Measurements from ENCODE around the gene FAM83G.

The FAM83G gene

DNA sequence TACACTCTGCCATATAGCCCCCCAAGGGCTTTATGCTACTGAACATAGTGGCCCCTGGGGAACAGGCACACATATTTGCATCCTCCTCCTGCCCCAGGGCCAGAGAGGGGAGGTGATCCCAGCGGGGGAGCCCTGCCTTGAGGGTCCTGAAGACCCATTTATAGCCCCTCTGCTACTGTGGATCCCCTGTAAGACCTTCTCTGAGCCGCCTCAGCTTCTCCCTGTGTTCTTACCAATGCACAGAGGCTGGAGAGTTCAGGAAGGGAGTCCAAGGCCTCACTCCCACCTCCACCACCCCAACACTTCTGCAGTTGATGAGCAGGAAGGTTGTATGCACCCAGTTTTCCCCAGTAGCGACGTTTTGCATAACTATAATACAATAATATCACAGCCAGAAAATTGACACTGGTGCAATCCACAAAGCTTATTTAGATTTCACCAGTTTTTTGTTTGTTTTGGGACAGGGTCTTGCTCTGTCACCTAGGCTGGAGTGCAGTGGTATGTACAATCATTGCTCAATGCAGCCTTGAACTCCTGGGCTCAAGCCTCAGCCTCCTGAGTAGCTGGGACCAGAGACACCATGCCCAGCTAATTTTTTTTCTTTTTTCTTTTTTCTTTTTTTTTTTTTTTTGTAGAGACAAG, 1.3 kb upstream of the FAM83G start:
- no peak for DNase-seq (ENCODE audit: low spot score)

DNA sequence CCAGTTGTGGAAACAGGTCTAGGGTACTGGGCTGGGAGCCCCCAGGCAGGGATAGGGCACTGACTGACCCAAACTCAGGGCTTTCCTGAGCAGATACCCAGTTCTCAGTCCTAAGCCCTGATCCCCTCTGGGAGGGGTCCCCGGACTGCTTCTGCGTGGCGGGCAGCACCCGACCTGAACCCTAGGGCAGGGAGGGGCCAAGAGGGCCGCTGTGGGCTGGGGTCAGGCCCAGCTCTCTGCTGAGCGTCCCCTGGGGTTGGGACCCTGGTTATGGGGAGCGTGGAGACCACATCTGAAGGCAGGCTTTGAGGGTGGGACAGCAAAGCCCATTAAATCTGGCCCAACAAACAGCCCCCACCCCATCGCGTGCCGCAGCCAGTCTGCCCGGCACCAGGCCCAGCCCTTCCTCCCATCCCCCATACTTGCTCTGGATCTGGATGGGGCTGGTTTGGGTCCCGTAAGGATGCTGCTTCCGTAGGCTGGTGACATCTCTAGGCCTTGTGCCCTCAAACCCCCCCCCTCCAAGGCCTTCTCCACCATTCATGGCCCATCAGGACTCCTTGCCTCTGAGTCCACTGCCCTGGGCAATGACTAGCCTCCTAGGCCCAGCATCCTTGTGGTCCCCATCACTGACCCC, 691 bp upstream of the FAM83G start:
- DNase-seq (ENCODE audit: low spot score) = no peak

GRCh38 chr17:19003543-19004420, 782 bp downstream of the FAM83G start:
- DNase-seq (ENCODE audit: low spot score) = no peak

GRCh38 chr17:19002805-19003542, 1.6 kb downstream of the FAM83G start:
- DNase-seq (ENCODE audit: low spot score) = no peak

- no peak for DNase-seq (ENCODE audit: low spot score)
Measured at GRCh38 chr17:19001907-19002590, 2.5 kb downstream of the FAM83G start.

- no peak for DNase-seq (ENCODE audit: low spot score)
Measured at GRCh38 chr17:19000531-19001325, 3.8 kb downstream of the FAM83G start.

GRCh38 chr17:18999911-19000310, 4.7 kb downstream of the FAM83G start:
- no peak for DNase-seq (ENCODE audit: low spot score)

- DNase-seq (ENCODE audit: low spot score) = no peak
Measured at GRCh38 chr17:18999394-18999793, 5.2 kb downstream of the FAM83G start.

DNA sequence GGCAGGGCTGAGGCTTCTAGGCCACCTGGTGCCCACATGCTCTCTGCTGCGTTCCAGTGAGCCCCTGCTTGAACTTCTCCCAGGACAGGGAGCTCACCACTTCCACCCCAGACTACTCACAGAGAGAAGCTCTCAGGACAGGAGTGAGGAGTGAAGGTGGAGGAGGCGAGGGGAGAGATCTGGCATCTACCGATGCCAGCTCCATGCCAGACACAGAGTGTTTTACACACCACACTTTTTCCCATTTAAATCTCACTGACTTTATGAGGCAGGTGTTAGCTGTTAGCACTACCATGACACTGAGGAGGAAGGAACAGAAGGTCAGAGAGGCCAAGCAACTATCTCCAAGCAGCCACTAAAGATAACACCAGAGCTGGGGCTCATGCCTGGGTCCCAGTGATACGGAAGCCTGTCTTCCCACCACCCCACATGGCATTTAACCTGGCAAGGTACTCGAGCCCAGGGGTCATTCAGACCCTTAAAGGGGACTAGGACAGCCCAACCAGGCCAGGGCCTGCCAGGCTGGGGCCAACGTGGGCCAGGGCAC, 6.8 kb downstream of the FAM83G start:
- DNase-seq (ENCODE audit: low spot score) = no peak

GRCh38 chr17:18996458-18996857, 8.1 kb downstream of the FAM83G start:
- DNase-seq (ENCODE audit: low spot score) = no peak

- no peak for DNase-seq (ENCODE audit: low spot score)
Measured at GRCh38 chr17:18995220-18995619, 9.3 kb downstream of the FAM83G start.

GRCh38 chr17:18994631-18995030, 9.9 kb downstream of the FAM83G start:
- DNase-seq (ENCODE audit: low spot score) = no peak

DNA sequence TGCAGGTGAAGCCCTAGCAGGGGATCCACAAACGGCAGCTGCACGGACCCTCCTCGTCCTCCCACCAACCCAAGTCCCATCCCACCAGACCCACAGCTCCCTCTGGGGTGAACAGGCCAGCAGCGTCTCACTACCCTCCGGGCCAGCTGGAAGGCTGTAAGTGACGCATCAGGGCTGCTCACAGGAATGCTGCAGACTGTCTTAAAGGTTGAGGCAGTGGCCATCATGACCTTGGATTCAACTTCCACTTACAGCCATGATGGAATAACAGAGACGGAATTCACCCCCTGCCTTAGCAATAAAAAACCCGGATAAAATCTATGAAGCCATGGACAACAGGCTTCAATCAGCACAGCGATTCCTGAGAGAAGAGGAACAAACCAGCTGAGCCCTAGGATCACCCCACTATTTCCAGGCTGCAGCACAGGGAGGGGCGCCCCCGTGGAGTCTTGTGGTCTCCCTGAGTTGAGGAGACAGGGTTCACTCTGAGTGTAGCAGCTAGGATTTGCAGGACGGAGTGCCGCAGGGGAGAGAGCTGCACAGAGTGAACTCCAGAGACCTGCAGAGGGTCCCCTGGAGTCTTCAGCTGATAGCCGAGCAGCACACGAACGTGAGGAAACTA, 10.5 kb downstream of the FAM83G start:
- DNase-seq (ENCODE audit: low spot score) = no peak

GRCh38 chr17:18992454-18993130, 12.0 kb downstream of the FAM83G start:
- no peak for DNase-seq (ENCODE audit: low spot score)

GRCh38 chr17:18991531-18992315, 12.8 kb downstream of the FAM83G start:
- no peak for DNase-seq (ENCODE audit: low spot score)

- DNase-seq (ENCODE audit: low spot score) = no peak
Measured at GRCh38 chr17:18990331-18990730, 14.2 kb downstream of the FAM83G start.

GRCh38 chr17:18988546-18989173, 15.9 kb downstream of the FAM83G start:
- DNase-seq (ENCODE audit: low spot score) = no peak

- DNase-seq (ENCODE audit: low spot score) = no peak
Measured at GRCh38 chr17:18987862-18988545, 16.6 kb downstream of the FAM83G start.
